Activated naive CD8-positive, alpha-beta T cell treated with anti-CD3 and anti-CD28 coated beads, Interleukin-2, amount 50 U/mL, for 16 hours (primary cell): ENCODE measurements around the gene ZNF536.
"Not testable (repeated sequence)": the region's sequence is repeated elsewhere in the genome, so short reads cannot be mapped to it uniquely, and the experiment has no call there.

ENCODE experiments used
- DNase-seq: peaks from one replicate; pipeline ENCODE4 v3.0.0-alpha.2; 2020; ENCODE audit warnings: low read depth, low spot score

The ZNF536 gene

DNA sequence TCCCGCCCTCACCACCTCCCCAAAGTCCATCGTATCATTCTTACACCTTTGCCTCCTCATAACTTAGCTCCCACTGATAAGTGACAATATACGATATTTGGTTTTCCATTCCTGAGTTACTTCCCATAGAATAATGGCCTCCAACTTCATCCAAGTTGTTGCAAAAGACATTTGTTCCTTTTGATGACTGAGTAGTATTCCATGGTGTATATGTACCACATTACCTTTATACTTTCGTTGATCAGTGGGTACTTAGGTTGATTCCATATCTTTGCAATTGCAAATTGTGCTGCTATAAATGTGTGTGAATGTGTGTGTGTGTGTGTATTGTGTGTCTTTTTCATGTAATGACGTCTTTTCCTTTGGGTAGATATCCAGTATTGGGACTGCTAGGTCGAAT is 109.6 kb downstream of the ZNF536 start:
- no peak for DNase-seq

- DNase-seq, result no peak
Observed at GRCh38 chr19:30482956-30483355, 110.8 kb downstream of the ZNF536 start.

DNA sequence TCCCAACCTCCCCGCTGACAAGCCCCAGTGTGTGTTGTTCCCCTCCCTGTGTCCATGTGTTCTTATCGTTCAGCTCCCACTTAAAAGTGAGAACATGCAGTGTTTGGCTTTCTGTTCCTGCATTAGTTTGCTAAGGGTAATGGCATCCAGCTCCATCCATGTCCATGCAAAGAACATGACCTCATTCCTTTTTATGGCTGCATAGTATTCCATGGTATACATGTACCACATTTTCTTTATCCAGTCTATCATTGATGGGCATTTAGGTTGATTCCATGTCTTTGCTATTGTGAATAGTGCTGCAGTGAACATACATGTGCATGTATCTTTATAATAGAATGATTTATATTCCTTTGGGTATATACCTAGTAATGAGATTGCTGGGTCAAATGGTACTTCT is 114.1 kb downstream of the ZNF536 start:
- not testable (repeated sequence) for DNase-seq

GRCh38 chr19:30487178-30487577 is 115.0 kb downstream of the ZNF536 start:
- no peak for DNase-seq

DNA sequence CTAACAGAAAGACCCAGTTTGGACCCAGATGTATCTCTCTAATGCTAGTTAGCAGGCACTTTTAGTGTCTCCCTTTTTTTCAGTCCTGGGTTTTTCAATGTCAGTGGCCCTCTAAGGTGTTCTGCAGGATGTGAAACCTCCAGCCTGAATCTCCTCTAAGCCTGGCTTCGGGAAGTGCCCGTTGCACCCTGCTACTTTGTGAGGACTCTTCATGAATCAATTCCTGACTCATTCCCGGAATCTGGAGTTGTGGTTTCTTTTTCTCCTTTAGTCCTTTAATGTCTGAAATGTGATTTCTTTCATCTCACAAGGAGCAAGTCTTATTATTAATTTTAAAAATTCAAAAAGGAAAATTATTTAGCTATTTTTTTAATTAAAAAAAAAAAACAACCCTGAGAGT is 116.0 kb downstream of the ZNF536 start:
- DNase-seq, result no peak

DNA sequence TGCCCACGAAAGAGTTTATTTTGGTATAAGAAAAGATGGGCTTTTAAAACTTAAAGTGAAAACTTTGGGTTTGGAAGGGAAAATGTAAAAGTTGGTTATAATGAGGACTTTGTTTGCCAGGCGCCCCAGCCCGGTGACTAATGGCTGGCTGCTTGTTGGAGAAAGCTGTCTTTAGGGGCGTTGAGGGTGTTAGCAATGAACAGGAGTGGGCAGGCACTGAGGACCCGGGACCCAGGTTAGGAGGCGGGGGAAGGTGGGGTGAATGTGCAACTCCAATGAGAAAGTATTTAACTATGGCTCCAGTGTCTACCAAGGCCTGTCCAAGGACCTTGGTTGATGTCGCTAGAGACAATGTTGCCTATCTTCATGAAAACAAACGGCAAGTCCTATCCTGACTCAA is 118.6 kb downstream of the ZNF536 start:
- DNase-seq, result no peak

DNA sequence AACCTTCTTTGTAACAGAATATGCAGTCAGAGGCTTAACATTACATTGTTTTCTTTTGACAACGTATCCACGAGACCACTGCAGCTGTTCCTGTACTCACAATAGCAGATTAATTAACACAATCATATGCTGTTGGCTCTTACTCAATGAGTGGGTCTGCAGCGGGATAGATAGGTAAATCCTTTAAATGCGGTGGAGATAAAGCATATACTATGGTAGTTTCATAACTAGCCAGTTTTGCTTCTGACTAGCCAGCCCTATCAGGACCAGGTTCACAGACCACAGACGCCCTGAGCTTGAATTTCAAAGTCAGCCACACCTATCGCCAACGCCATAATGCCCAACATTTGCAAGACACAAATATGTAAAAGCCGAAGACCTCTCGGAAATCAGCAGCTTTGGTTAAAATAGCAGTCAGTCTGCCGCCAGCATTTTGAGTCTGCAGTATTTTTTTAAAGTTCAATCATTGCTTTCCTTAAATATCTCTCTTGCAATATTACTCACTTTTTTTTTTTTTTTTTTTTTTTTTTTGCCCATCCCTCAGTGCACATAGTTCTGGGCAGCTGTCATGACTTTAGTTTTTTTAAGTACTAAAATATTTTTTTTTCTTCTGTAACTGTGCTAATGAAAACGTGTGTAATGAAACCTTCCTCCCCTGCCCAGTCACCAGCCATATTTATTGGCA is 120.5 kb downstream of the ZNF536 start:
- DNase-seq, result no peak

DNA sequence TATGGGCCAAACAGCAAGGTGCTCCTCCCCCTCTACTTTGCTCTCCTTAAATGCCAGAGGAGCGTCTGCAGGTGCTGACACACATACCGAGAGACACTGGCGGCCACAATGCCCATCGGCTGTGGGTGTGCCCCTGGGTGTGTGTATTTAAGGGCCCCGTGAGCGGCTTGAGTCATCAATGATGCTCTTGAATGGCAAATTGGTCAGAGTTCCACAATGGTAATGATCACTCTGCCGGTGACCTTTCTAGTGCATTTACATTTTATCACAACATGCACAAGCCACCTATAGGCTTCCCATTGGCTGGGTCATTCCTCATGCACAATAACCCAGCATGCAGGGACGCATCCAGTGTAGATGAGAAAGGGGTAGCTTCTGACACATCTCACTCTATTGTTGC is 124.8 kb downstream of the ZNF536 start:
- DNase-seq, result no peak

- not testable (repeated sequence) for DNase-seq
Observed at GRCh38 chr19:30498085-30498484, 125.9 kb downstream of the ZNF536 start.

DNA sequence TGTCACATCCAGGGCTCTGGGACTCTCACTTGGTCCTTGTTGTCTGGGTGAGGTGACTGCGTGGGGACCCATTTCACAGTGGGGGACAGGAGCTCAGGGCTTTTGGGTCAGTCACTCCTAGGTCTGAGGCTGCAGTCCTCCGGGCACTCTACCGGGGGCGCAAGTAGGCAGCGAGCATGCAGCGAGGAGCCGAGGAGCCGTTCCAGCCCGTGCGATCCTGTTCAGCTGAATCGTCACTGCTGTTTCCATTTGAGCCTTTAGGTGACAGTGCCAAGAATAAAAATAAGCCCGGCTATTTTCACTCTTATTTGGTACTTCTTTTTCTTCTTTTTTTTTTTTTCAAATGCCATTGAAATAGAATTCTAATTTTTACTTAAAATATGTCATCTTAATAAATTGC is 126.5 kb downstream of the ZNF536 start:
- no peak for DNase-seq

GRCh38 chr19:30504272-30504671 is 132.1 kb downstream of the ZNF536 start:
- DNase-seq, result no peak

DNA sequence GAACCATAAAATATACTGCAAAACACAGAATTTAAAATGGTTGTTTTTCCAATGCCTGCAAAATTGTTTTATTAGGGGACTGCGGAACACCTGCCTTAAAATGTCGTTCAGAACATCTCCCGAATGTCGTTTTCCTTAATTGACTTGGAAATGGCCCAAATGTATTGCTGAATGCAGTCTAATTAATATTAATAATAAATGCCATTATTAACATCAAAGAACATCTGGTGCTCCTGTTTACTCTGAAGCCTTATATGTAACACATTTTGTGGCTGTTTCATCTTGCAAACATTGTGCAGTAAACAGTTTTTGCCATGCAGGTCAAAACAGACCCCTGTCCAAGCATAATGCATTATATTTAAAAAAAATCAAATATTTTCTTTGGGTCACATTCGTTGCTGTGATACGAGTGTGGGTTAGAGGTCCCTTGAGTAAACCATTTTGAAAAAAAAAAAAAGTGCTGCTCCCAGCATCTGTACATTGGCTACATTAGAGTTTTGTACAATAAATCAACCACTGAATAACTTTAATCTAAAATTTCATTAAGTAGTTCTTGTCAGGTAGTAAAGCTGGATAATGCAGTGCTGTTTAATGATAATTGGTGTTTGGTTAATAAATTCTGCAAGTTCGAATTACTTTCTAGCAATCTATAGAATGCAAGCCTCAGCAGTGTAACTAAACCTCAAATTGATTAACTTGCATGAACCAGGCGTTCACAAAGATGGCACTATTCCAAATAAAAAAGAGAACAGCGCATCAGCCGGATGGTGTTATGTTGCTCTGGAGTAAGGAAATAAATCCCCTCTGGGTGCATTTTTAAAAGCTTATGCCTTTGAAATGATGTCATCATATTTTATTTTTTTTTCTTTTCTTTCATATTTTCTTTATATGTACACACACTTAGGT is 140.2 kb downstream of the ZNF536 start:
- no peak for DNase-seq

DNA sequence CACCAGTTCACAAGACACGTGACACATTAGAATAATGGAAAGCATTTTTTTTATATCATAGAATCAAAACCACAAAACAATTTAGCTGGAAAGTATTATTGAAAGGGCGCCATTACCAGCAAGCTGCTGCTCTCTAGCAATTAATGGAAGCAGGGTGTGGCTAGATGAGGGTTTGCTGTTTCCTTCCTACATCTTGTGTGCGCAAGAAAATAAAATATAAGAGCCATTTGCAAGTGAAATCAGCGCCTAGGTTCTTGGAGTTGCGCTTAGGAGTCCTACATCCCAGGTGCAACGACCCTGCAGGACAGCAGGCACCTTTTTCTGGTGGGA is 140.9 kb downstream of the ZNF536 start:
- no peak for DNase-seq

- DNase-seq, result no peak
Observed at GRCh38 chr19:30516111-30516510, 143.9 kb downstream of the ZNF536 start.

- DNase-seq, result no peak
Observed at GRCh38 chr19:30516531-30516930, 144.3 kb downstream of the ZNF536 start.

DNA sequence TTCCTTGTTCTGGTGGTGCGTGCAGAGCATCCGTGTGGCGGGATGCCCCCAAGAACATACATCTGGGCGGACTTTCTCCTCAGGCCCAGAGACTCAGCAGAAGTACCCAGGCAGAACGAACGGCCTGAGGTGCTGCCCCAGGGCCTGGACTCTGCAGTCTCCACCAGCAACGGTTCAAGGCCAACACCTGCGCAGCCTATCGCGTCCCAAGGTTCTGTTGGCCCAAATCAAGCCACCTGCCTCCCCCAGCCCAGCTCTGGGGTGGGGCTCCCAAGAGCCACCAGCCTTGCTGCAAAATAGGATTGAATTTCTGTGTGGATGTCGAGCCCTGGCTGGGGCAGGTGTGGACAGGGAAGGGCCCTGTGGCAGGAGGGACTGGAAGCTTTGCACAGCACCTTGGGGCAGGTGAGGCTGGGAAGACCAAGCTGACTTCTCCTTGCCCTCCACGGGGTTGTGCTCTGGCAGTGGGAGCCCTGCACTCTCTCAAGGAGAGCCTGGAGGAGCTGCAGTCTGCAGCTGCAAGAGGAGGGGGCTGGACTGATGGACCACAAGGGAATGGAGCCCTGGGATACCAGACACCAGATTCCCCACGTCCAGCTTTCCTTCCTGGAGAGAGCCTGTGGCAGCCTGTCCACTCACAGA is 146.9 kb downstream of the ZNF536 start:
- no peak for DNase-seq

DNA sequence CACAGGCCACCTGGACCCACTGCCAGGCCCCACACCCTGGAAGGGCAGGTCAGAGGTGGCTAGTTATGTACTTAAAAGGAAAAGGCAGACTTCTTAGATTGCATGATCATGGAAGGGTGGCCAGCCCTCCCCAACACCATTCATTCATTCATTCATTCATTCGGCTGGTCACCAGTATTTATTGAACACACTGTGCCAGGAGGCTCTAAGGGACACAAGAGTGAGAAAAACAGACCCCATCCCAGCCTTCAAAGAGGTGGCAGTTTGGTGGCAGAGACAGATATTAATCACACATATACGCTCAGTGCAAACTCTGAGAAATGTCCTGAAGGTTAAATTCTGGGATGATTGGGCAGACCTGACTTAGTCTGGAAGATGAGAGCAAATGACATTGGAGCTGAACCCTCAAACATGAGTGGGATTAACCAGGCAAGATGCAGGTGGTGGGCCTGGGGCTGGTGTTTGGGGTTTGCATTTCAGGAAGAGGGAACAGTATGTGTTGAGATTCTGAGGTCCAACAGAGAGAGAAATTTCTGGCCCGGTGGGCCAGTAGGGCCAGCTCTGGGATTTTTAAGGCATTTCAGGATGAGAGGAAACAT is 147.5 kb downstream of the ZNF536 start:
- DNase-seq, result no peak

DNA sequence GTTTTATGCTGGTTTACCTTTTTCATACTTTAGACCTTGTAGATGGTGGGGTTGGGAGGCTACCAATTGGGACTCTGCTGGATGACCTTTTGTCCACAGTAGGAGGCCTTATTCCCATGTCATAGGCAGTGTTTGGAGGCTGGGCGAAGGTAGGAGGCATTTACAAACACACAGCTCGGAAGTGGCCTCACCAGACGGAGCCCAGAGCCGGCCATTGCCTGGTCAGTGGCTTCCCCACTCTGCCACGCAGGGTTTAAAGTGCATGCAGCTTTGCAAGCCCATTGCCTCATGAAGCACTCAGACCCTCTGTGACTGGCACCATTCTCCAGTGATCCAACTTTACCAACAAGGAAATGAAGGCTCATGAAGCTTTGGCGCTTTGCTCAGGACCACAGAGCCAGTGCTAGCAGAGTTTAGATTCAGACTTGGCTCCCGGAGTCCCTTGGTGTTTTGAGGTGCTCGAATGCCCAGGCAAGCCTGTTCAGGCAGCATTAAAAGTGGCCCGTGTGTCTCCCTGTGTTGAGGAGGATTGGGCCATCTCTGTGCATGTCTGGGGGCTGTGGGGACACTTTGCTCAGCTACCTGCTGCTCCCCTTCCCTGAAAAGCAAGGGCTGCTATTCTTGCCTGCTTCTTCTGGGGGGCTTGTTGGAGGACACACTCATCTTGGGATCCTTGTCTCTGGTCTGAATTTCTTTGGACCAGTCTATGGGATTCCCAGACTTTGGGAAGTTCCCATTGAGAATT is 148.7 kb downstream of the ZNF536 start:
- DNase-seq, result no peak

- DNase-seq, result no peak
Observed at GRCh38 chr19:30521937-30522336, 149.8 kb downstream of the ZNF536 start.

- no peak for DNase-seq
Observed at GRCh38 chr19:30522341-30522740, 150.2 kb downstream of the ZNF536 start.

GRCh38 chr19:30523791-30524190 is 151.6 kb downstream of the ZNF536 start:
- no peak for DNase-seq

DNA sequence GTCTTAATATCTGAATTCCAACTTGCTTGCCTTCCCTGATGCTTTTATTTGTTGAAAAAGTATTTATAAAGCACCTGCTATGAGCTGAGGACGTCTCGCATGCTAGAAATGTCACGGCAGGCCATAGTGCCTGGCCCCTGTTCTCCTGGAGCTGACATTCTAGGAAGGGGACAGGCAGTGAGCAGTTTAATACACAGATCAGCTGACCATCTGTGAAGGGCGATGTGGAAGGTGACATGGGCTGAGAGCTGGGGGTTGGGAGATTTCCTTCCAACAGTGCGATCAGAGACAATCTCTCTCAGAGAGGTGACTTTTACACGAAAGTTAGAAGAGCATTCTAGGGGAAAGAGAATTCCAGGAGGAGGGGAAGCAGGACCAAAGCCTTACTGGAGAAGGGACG is 153.2 kb downstream of the ZNF536 start:
- DNase-seq, result no peak
